Measurements from ENCODE around the gene NOL9.

GRCh38 chr1:6560267-6560666 is 6.0 kb upstream of the NOL9 start:
- TF ChIP-seq POLR2AphosphoS5 (IDR thresholded peaks at IDR 0.05; ENCODE audit: insufficient read depth, low read depth, low read length) (no peak), CTCF (IDR thresholded peaks at IDR 0.05; ENCODE audit: extremely low read depth in 1 of 2, insufficient read depth in 1 of 2, low read depth in 1 of 2, low read length in 2 of 2) (no peak), EZH2 (IDR thresholded peaks at IDR 0.05; ENCODE audit: borderline replicate concordance, low read depth, low read length, severe bottlenecking) (no peak), MYC (IDR thresholded peaks at IDR 0.05; ENCODE audit: low read depth, low read length) (no peak), POLR2A (IDR thresholded peaks at IDR 0.05; ENCODE audit: low read depth, low read length) (no peak), JUN (IDR thresholded peaks at IDR 0.05; ENCODE audit: borderline replicate concordance, insufficient read depth, insufficient read length, low read depth) (no peak), FOS (IDR thresholded peaks at IDR 0.05; ENCODE audit: borderline replicate concordance, insufficient read depth, low read length) (no peak)

Data from endothelial cell of umbilical vein (primary cell).